ENCODE results near the gene SLC5A9. TPM values are rescaled to one million over a fixed set of nuclear protein-coding genes. Genes with fewer than 3 reads are reported as not detected.
"Not testable (repeated sequence)": the region's sequence is repeated elsewhere in the genome, so short reads cannot be mapped to it uniquely, and the experiment has no call there.

The SLC5A9 gene
- total and polyA plus RNA-seq, 3 experiments from 2014 or later: not detected

GRCh38 chr1:48251323-48251722, 28.8 kb downstream of the SLC5A9 start:
- H3K4me1 ChIP-seq (ENCODE audit: insufficient read depth, low read length): no peaks in the 10 kb centered on the region
- POLR2A ChIA-PET: no interaction called here
- no peak for DNase-seq
- Mint-ChIP-seq H3K9me3 (no peaks in the 10 kb centered on the region), H3K4me3 (no peak overlapping the region), H3K27me3 (peaks cover 7 to 9% of the 10 kb centered on the region in 2 donors), H3K36me3 (no peaks in the 10 kb centered on the region), H3K4me1 (peaks cover 0 to 3% (median 0%) of the 10 kb centered on the region in 3 donors), H3K27ac (no peak overlapping the region)
- CTCF ChIA-PET: interaction anchor here (2.0 kb wide), 1 partner anchor 13 kb away, joined by 4 read pairs; no protein-coding TSS in a partner anchor
- no peak overlapping the region for H3K4me3 ChIP-seq (ENCODE audit: low read length)
- no peak overlapping the region for H3K27ac ChIP-seq (ENCODE audit: low read depth, low read length)
- H3K27me3 ChIP-seq (ENCODE audit: insufficient read depth, low read length, poor library complexity, severe bottlenecking): no peaks in the 10 kb centered on the region
- H3K36me3 ChIP-seq (ENCODE audit: insufficient read depth, low read length): no peaks in the 10 kb centered on the region
- no peaks in the 10 kb centered on the region for H3K9me3 ChIP-seq (ENCODE audit: low read length)

- CTCF ChIA-PET: interaction anchor here (2.0 kb wide), 1 partner anchor 14 kb away, joined by 4 read pairs; no protein-coding TSS in a partner anchor
- Histone ChIP-seq H3K4me1 (ENCODE audit: insufficient read depth, low read length) (no peaks in the 10 kb centered on the region), H3K27ac (ENCODE audit: low read depth, low read length) (no peak overlapping the region), H3K27me3 (ENCODE audit: insufficient read depth, low read length, poor library complexity, severe bottlenecking) (no peaks in the 10 kb centered on the region), H3K4me3 (ENCODE audit: low read length) (no peak overlapping the region), H3K9me3 (ENCODE audit: low read length) (no peaks in the 10 kb centered on the region), H3K36me3 (ENCODE audit: insufficient read depth, low read length) (no peaks in the 10 kb centered on the region)
- no peaks in the 10 kb centered on the region for H3K9me3 Mint-ChIP-seq
- H3K27me3 Mint-ChIP-seq: peaks cover 7 to 9% of the 10 kb centered on the region in 2 donors
- no peak for DNase-seq
- no peaks in the 10 kb centered on the region for H3K36me3 Mint-ChIP-seq
- no peak overlapping the region for H3K4me3 Mint-ChIP-seq
- H3K27ac Mint-ChIP-seq: no peak overlapping the region
- POLR2A ChIA-PET: no interaction called here
- H3K4me1 Mint-ChIP-seq: peaks cover 0 to 3% (median 0%) of the 10 kb centered on the region in 3 donors
These were observed 29.3 kb downstream of the SLC5A9 start for GRCh38 chr1:48251821-48252220.

GRCh38 chr1:48254254-48254653, 31.7 kb downstream of the SLC5A9 start:
- Mint-ChIP-seq H3K36me3 (no peaks in the 10 kb centered on the region), H3K4me1 (peaks cover 0 to 3% (median 0%) of the 10 kb centered on the region in 3 donors), H3K9me3 (no peaks in the 10 kb centered on the region), H3K27me3 (peaks cover 2 to 4% of the 10 kb centered on the region in 2 donors), H3K4me3 (no peak overlapping the region), H3K27ac (no peak overlapping the region)
- H3K4me3 ChIP-seq (ENCODE audit: low read length): no peak overlapping the region
- no peaks in the 10 kb centered on the region for H3K27me3 ChIP-seq (ENCODE audit: insufficient read depth, low read length, poor library complexity, severe bottlenecking)
- no peaks in the 10 kb centered on the region for H3K4me1 ChIP-seq (ENCODE audit: insufficient read depth, low read length)
- H3K36me3 ChIP-seq (ENCODE audit: insufficient read depth, low read length): no peaks in the 10 kb centered on the region
- H3K9me3 ChIP-seq (ENCODE audit: low read length): no peaks in the 10 kb centered on the region
- ChIA-PET CTCF (no interaction called here), POLR2A (no interaction called here)
- no peak overlapping the region for H3K27ac ChIP-seq (ENCODE audit: low read depth, low read length)
- DNase-seq: no peak

- Mint-ChIP-seq H3K27ac (no peak overlapping the region), H3K27me3 (peaks cover 2 to 3% of the 10 kb centered on the region in 2 donors)
- POLR2A ChIA-PET: no interaction called here
These were observed 35.6 kb downstream of the SLC5A9 start for GRCh38 chr1:48258106-48258505.

GRCh38 chr1:48261881-48262400, 39.4 kb downstream of the SLC5A9 start:
- no peaks in the 10 kb centered on the region for H3K27me3 ChIP-seq (ENCODE audit: insufficient read depth, low read length, poor library complexity, severe bottlenecking)
- Mint-ChIP-seq H3K4me1 (no peaks in the 10 kb centered on the region), H3K27ac (no peak overlapping the region), H3K36me3 (no peaks in the 10 kb centered on the region), H3K9me3 (peaks cover 0 to 3% (median 0%) of the 10 kb centered on the region in 5 donors), H3K4me3 (no peak overlapping the region), H3K27me3 (peaks cover 3% of the 10 kb centered on the region in 2 donors)
- no peak overlapping the region for H3K4me3 ChIP-seq (ENCODE audit: low read length)
- no peaks in the 10 kb centered on the region for H3K9me3 ChIP-seq (ENCODE audit: low read length)
- no peak overlapping the region for H3K27ac ChIP-seq (ENCODE audit: low read depth, low read length)
- no peaks in the 10 kb centered on the region for H3K36me3 ChIP-seq (ENCODE audit: insufficient read depth, low read length)
- H3K4me1 ChIP-seq (ENCODE audit: insufficient read depth, low read length): no peaks in the 10 kb centered on the region
- CTCF ChIA-PET: no interaction called here
- DNase-seq: no peak
- POLR2A ChIA-PET: no interaction called here

More at GRCh38 chr1:48258106-48258505, 35.6 kb downstream of the SLC5A9 start:
- no peaks in the 10 kb centered on the region for H3K27me3 ChIP-seq (ENCODE audit: insufficient read depth, low read length, poor library complexity, severe bottlenecking)
- no peak for DNase-seq
- H3K27ac ChIP-seq (ENCODE audit: low read depth, low read length): no peak overlapping the region
- H3K36me3 ChIP-seq (ENCODE audit: insufficient read depth, low read length): no peaks in the 10 kb centered on the region
- H3K36me3 Mint-ChIP-seq: no peaks in the 10 kb centered on the region
- H3K9me3 ChIP-seq (ENCODE audit: low read length): no peaks in the 10 kb centered on the region
- H3K4me3 Mint-ChIP-seq: no peak overlapping the region
- no peak overlapping the region for H3K4me3 ChIP-seq (ENCODE audit: low read length)
- CTCF ChIA-PET: no interaction called here
- H3K4me1 ChIP-seq (ENCODE audit: insufficient read depth, low read length): no peaks in the 10 kb centered on the region
- H3K4me1 Mint-ChIP-seq: no peaks in the 10 kb centered on the region
- no peaks in the 10 kb centered on the region for H3K9me3 Mint-ChIP-seq

- no peaks in the 10 kb centered on the region for H3K36me3 ChIP-seq (ENCODE audit: insufficient read depth, low read length)
- no peaks in the 10 kb centered on the region for H3K9me3 ChIP-seq (ENCODE audit: low read length)
- H3K27ac ChIP-seq (ENCODE audit: low read depth, low read length): no peak overlapping the region
- Mint-ChIP-seq H3K27ac (no peak overlapping the region), H3K9me3 (peaks cover 0 to 3% (median 0%) of the 10 kb centered on the region in 5 donors), H3K36me3 (no peaks in the 10 kb centered on the region), H3K4me3 (no peak overlapping the region), H3K27me3 (peaks cover 3% of the 10 kb centered on the region in 2 donors), H3K4me1 (no peaks in the 10 kb centered on the region)
- ChIA-PET CTCF (no interaction called here), POLR2A (no interaction called here)
- H3K4me1 ChIP-seq (ENCODE audit: insufficient read depth, low read length): no peaks in the 10 kb centered on the region
- no peak for DNase-seq
- no peaks in the 10 kb centered on the region for H3K27me3 ChIP-seq (ENCODE audit: insufficient read depth, low read length, poor library complexity, severe bottlenecking)
- no peak overlapping the region for H3K4me3 ChIP-seq (ENCODE audit: low read length)
These were observed 40.5 kb downstream of the SLC5A9 start for GRCh38 chr1:48263041-48263440.

GRCh38 chr1:48266576-48266975, 44.1 kb downstream of the SLC5A9 start:
- Mint-ChIP-seq H3K27me3 (peaks cover 0 to 3% of the 10 kb centered on the region in 2 donors), H3K4me1 (no peaks in the 10 kb centered on the region), H3K4me3 (no peak overlapping the region), H3K27ac (no peak overlapping the region), H3K9me3 (peaks cover 0 to 3% (median 0%) of the 10 kb centered on the region in 5 donors), H3K36me3 (no peaks in the 10 kb centered on the region)
- H3K4me3 ChIP-seq (ENCODE audit: low read length): no peak overlapping the region
- H3K4me1 ChIP-seq (ENCODE audit: insufficient read depth, low read length): no peaks in the 10 kb centered on the region
- DNase-seq: no peak
- ChIA-PET CTCF (no interaction called here), POLR2A (no interaction called here)
- H3K36me3 ChIP-seq (ENCODE audit: insufficient read depth, low read length): no peaks in the 10 kb centered on the region
- H3K27me3 ChIP-seq (ENCODE audit: insufficient read depth, low read length, poor library complexity, severe bottlenecking): no peaks in the 10 kb centered on the region
- H3K9me3 ChIP-seq (ENCODE audit: low read length): no peaks in the 10 kb centered on the region
- no peak overlapping the region for H3K27ac ChIP-seq (ENCODE audit: low read depth, low read length)

- H3K36me3 ChIP-seq (ENCODE audit: insufficient read depth, low read length); H3K4me3 ChIP-seq (ENCODE audit: low read length); CTCF ChIA-PET; H3K9me3 ChIP-seq (ENCODE audit: low read length); H3K4me3 Mint-ChIP-seq; DNase-seq; H3K27me3 ChIP-seq (ENCODE audit: insufficient read depth, low read length, poor library complexity, severe bottlenecking); H3K4me1 Mint-ChIP-seq; H3K27ac Mint-ChIP-seq; H3K4me1 ChIP-seq (ENCODE audit: insufficient read depth, low read length); POLR2A ChIA-PET; H3K27ac ChIP-seq (ENCODE audit: low read depth, low read length); H3K36me3 Mint-ChIP-seq: not testable (repeated sequence)
- peaks cover 5 to 11% (median 6%) of the 10 kb centered on the region in 5 donors for H3K9me3 Mint-ChIP-seq
- H3K27me3 Mint-ChIP-seq: peaks cover 7 to 13% of the 10 kb centered on the region in 2 donors
These were observed 54.9 kb downstream of the SLC5A9 start for GRCh38 chr1:48277437-48277836.
